ENCODE results near the gene NELFB. TPM values are rescaled to one million over a fixed set of nuclear protein-coding genes. Genes with fewer than 3 reads are reported as not detected.
A peak's percentile ranks its signal among the peaks of the same experiment; 100 is the strongest.

Gene NELFB
- total RNA-seq, 2 donors from 2014 or later: 73.3 to 86.6 TPM

GRCh38 chr9:137278061-137278701, 23.1 kb downstream of the NELFB start:
- Histone ChIP-seq H3K4me1 (ENCODE audit: control insufficient read depth, insufficient read depth, low read length) (peaks cover 10% of the 10 kb centered on the region), H3K9me3 (ENCODE audit: control insufficient read depth, low read length) (no peaks in the 10 kb centered on the region), H3K9ac (ENCODE audit: extremely low read depth, low read length, poor library complexity, severe bottlenecking) (peak overlapping the region; percentile 55), H3K36me3 (ENCODE audit: control insufficient read depth, insufficient read depth, low read length) (peaks cover 8% of the 10 kb centered on the region), H3K27ac (ENCODE audit: low read depth, low read length) (no peak overlapping the region), H3K27me3 (ENCODE audit: control insufficient read depth, insufficient read depth, low read length, poor library complexity, severe bottlenecking) (no peaks in the 10 kb centered on the region), H3K4me3 (ENCODE audit: low read length) (peak overlapping the region; percentile 73)
- peak; percentile 84 for DNase-seq
- peaks cover 12% of the 10 kb centered on the region for H3K36me3 Mint-ChIP-seq (ENCODE audit: low read depth)
- peak overlapping the region; percentile 80 for H3K27ac Mint-ChIP-seq
- peak overlapping the region; percentile 59 for H3K4me3 Mint-ChIP-seq
- WGBS, 2 experiments (ENCODE audit: insufficient coverage in 1 of 2, insufficient read length in 1 of 2): 36 to 56% methylated on average over 27 to 54 of the region's 54 CpGs
- TF ChIP-seq CTCF (conservative IDR thresholded peaks at IDR 0.05): no peak
- H3K9me3 Mint-ChIP-seq: no peaks in the 10 kb centered on the region
- H3K4me1 Mint-ChIP-seq: peaks cover 20% of the 10 kb centered on the region
- H3K27me3 Mint-ChIP-seq (ENCODE audit: insufficient read depth): peaks cover 10% of the 10 kb centered on the region

GRCh38 chr9:137278721-137279711, 23.9 kb downstream of the NELFB start:
- Mint-ChIP-seq H3K27me3 (ENCODE audit: insufficient read depth) (peaks cover 13% of the 10 kb centered on the region), H3K4me1 (peaks cover 20% of the 10 kb centered on the region), H3K4me3 (peak overlapping the region; percentile 49), H3K9me3 (no peaks in the 10 kb centered on the region), H3K27ac (no peak overlapping the region), H3K36me3 (ENCODE audit: low read depth) (peaks cover 8% of the 10 kb centered on the region)
- Histone ChIP-seq H3K36me3 (ENCODE audit: control insufficient read depth, insufficient read depth, low read length) (no peaks in the 10 kb centered on the region), H3K27ac (ENCODE audit: low read depth, low read length) (no peak overlapping the region), H3K4me1 (ENCODE audit: control insufficient read depth, insufficient read depth, low read length) (peaks cover 10% of the 10 kb centered on the region), H3K9me3 (ENCODE audit: control insufficient read depth, low read length) (no peaks in the 10 kb centered on the region), H3K4me3 (ENCODE audit: low read length) (no peak overlapping the region), H3K27me3 (ENCODE audit: control insufficient read depth, insufficient read depth, low read length, poor library complexity, severe bottlenecking) (no peaks in the 10 kb centered on the region), H3K9ac (ENCODE audit: extremely low read depth, low read length, poor library complexity, severe bottlenecking) (no peak overlapping the region)
- 88 to 98% methylated on average over 109 to 139 of the region's 139 CpGs for WGBS, 2 experiments (ENCODE audit: insufficient coverage in 1 of 2, insufficient read length in 1 of 2)
- TF ChIP-seq CTCF (conservative IDR thresholded peaks at IDR 0.05): no peak
- peak; percentile 36 for DNase-seq

GRCh38 chr9:137279741-137280473, 24.8 kb downstream of the NELFB start:
- peak overlapping the region; percentile 49 for H3K4me3 Mint-ChIP-seq
- 96 to 99% methylated on average over 38 to 41 of the region's 41 CpGs for WGBS, 2 experiments (ENCODE audit: insufficient coverage in 1 of 2, insufficient read length in 1 of 2)
- Histone ChIP-seq H3K27ac (ENCODE audit: low read depth, low read length) (no peak overlapping the region), H3K9ac (ENCODE audit: extremely low read depth, low read length, poor library complexity, severe bottlenecking) (no peak overlapping the region), H3K36me3 (ENCODE audit: control insufficient read depth, insufficient read depth, low read length) (no peaks in the 10 kb centered on the region), H3K9me3 (ENCODE audit: control insufficient read depth, low read length) (no peaks in the 10 kb centered on the region), H3K4me1 (ENCODE audit: control insufficient read depth, insufficient read depth, low read length) (peaks cover 10% of the 10 kb centered on the region), H3K27me3 (ENCODE audit: control insufficient read depth, insufficient read depth, low read length, poor library complexity, severe bottlenecking) (no peaks in the 10 kb centered on the region), H3K4me3 (ENCODE audit: low read length) (no peak overlapping the region)
- H3K9me3 Mint-ChIP-seq: no peaks in the 10 kb centered on the region
- TF ChIP-seq CTCF (conservative IDR thresholded peaks at IDR 0.05): no peak
- no peak overlapping the region for H3K27ac Mint-ChIP-seq
- H3K36me3 Mint-ChIP-seq (ENCODE audit: low read depth): peaks cover 3% of the 10 kb centered on the region
- H3K4me1 Mint-ChIP-seq: peaks cover 16% of the 10 kb centered on the region
- H3K27me3 Mint-ChIP-seq (ENCODE audit: insufficient read depth): peaks cover 15% of the 10 kb centered on the region
- DNase-seq: peak; percentile 48

All from endodermal cell (in vitro differentiated cells).